Motor neuron (in vitro differentiated cells): ENCODE results near the gene ZC3H12D. TPM values are rescaled to one million over a fixed set of nuclear protein-coding genes. Genes with fewer than 3 reads are reported as not detected.

Source experiments
- ATAC-seq, 8 experiments: fragments of 200-7000 bp; cut with Tn5 transposase; replicated peaks in 6 of 8; 2 replicates each; pipeline ENCODE4 v1.8.0; 2021; ENCODE audit warnings: mild to moderate bottlenecking in 8 of 8, moderate library complexity in 8 of 8
- H3K27ac ChIP-seq, 2 donors: fragments of 250-450 bp; sonication (Bioruptor Pico); 2 replicates each; pipeline ENCODE4 v1.9.0; 2021; ENCODE audit warnings: antibody characterized with exemption in 2 of 2, mild to moderate bottlenecking in 2 of 2, moderate library complexity in 1 of 2
- H3K4me1 ChIP-seq, 2 donors: fragments of 250-450 bp; sonication (Bioruptor Pico); replicated peaks in 1 of 2; 2 replicates each; pipeline ENCODE4 v1.6.1; 2021; ENCODE audit warnings: antibody characterized with exemption in 2 of 2, mild to moderate bottlenecking in 2 of 2, moderate library complexity in 1 of 2
- H3K4me3 ChIP-seq, 5 donors: fragments of 250-450 bp; sonication (Bioruptor Pico); 2 replicates each; pipeline ENCODE4 v1.9.0; 2021; ENCODE audit warnings: antibody characterized with exemption in 5 of 5, mild to moderate bottlenecking in 5 of 5, moderate library complexity in 4 of 5
- WGBS, 10 experiments: fragments of 450-650 bp; shearing (Covaris generic); methylation state at CpG; one replicate each; pipeline ENCODE4 v1.0.0; 2022; 5-methylcytosine and 5-hydroxymethylcytosine counted together
- in situ Hi-C, 9 experiments: fragments of 400-800 bp; cut with MboI; loops; one replicate each; pipeline ENCODE4 v1.15.0; 2021; ENCODE audit warnings: low sequenced_read_pairs in 9 of 9, low pct_unique_long_range_greater_than_20kb in 2 of 9; ENCODE audit not compliant: unreplicated experiment in 9 of 9
- total RNA-seq, 8 experiments: library from RNA; unstranded; fragments of 300-600 nt; gene quantifications; 2 replicates each; pipeline versions ENCODE4 v1.2.3 to v1.2.4, GENCODE V29; 2022

ZC3H12D gene
- total RNA-seq, 8 experiments from 2014 or later: 0.13 to 6.0 (median 0.56) TPM

DNA sequence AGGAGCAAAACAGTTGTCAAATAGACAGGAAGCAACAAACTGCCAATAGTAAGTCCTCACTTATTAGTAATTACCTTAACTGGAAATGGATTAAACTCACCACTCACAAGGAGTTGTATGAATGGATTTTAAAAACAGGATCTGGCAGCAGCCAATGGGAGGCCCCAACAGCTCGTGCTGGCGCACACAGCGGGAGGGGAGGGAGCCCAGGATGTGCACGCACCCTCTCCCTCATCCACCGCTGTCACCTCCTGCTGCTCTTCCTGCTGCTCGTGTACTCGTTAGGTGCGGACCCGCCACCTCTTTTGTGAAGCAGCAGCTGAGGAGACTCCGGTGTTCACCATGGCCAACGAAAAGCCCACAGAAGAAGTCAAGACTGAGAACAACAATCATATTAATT, 84.8 kb downstream of the ZC3H12D start, which contains the start of gene SUMO4:
Gene SUMO4, plus strand, starts transcription at position 213 of the 400 bp plus-strand sequence. Its CDS starts 130 bp downstream, at position 343.
- in situ Hi-C loops: no loop called here
- Histone ChIP-seq H3K27ac (no peak within 1 kb of the TSS), H3K4me3 (no peak within 1 kb of the TSS), H3K4me1 (no peaks in the 10 kb centered on the region)
- 96 to 100% (median 99%) methylated on average over 2 to 10 of the region's 11 CpGs; no CpG with 5 or more reads in 6 of the 10 experiments for WGBS, 10 experiments
- ATAC-seq: no peak

DNA sequence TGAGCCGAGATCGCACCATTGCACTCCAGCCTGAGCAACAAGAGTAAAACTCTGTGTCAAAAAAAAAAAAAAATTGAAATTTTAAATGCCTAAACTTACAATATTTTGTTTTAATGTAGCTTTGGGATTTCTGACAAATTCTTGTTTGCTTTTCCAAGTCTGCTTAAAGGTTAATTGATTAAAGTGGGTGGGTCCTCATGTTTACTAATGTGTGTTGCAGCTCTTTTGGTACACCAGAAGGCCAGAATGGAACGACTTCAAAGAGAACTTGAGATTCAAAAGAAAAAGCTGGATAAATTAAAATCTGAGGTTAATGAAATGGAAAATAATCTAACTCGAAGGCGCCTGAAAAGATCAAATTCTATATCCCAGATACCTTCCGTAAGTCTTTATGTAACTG, 87.4 kb downstream of the ZC3H12D start:
- no peak for ATAC-seq
- WGBS, 10 experiments: 86 to 97% (median 95%) methylated on average over 3 to 6 of the region's 6 CpGs
- H3K4me3 ChIP-seq: no peak overlapping the region
- in situ Hi-C loops: no loop called here
- no peak overlapping the region for H3K27ac ChIP-seq
- H3K4me1 ChIP-seq: no peaks in the 10 kb centered on the region

Other genes starting within 250 kb of the ZC3H12D start
- 10 to 100 TPM; 17.3 to 47.0 (median 24.7) TPM for gene TAB2, start 167.3 kb downstream of the ZC3H12D start, total RNA-seq
- gene SUMO4, start 84.8 kb downstream of the ZC3H12D start, total RNA-seq: 1 to 10 TPM in 6 of 8 experiments, under 1 TPM in 2; 0.92 to 5.4 (median 1.8) TPM
- 10 to 100 TPM; 38.8 to 66.2 (median 47.5) TPM for gene PPIL4, start 61.0 kb upstream of the ZC3H12D start, total RNA-seq
- gene GINM1, start 81.4 kb upstream of the ZC3H12D start, total RNA-seq: 10 to 100 TPM; 15.2 to 63.7 (median 21.6) TPM
- 10 to 100 TPM in 5 of 8 experiments, 1 to 10 TPM in 3; 8.6 to 27.1 (median 13.6) TPM for gene KATNA1, start 163.7 kb upstream of the ZC3H12D start, total RNA-seq
- 10 to 100 TPM; 12.5 to 32.1 (median 15.6) TPM for gene LATS1, start 233.1 kb upstream of the ZC3H12D start, total RNA-seq